ENCODE results near the gene CENPH. TPM values are rescaled to one million over a fixed set of nuclear protein-coding genes. Genes with fewer than 3 reads are reported as not detected.
A peak's percentile ranks its signal among the peaks of the same experiment; 100 is the strongest.

CENPH gene, protein sequence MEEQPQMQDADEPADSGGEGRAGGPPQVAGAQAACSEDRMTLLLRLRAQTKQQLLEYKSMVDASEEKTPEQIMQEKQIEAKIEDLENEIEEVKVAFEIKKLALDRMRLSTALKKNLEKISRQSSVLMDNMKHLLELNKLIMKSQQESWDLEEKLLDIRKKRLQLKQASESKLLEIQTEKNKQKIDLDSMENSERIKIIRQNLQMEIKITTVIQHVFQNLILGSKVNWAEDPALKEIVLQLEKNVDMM
- 28.8 and 36.2 TPM in 2 replicates for total RNA-seq (2016; rRNA removed; fragmentation: Illumina TruSeq; extraction: Trizol)
- 7.6 and 8.2 TPM in 2 replicates for total RNA-seq (2016; cell fraction: cytosol; rRNA removed; fragmentation: Illumina TruSeq; extraction: Trizol; ENCODE audit: low read depth)
- total RNA-seq (2016; cell fraction: insoluble cytoplasmic fraction; rRNA removed; fragmentation: Illumina TruSeq; extraction: Trizol) = 29.6 and 43.8 TPM in 2 replicates
- total RNA-seq (2016; cell fraction: membrane; rRNA removed; fragmentation: Illumina TruSeq; extraction: Trizol) = 18.3 and 23.9 TPM in 2 replicates
- 12.7 and 14.4 TPM in 2 replicates for total RNA-seq (2016; cell fraction: nucleus; rRNA removed; fragmentation: Illumina TruSeq; extraction: Trizol)
- 7.3 and 11.2 TPM in 2 replicates for polyA plus RNA-seq (2011; rRNA removed)
- 7.0 and 7.1 TPM in 2 replicates for polyA plus RNA-seq (2011; cell fraction: cytosol; rRNA removed)
- polyA plus RNA-seq (2011; cell fraction: nucleus; rRNA removed) = 1.8 TPM in 2 replicates
- 7.0 and 16.8 TPM in 2 replicates for polyA plus RNA-seq (2012)
- 8.8 and 9.8 TPM in 2 replicates for polyA plus RNA-seq (2016; cell fraction: cytosol; fragmentation: Illumina TruSeq; extraction: Trizol; ENCODE audit: low read depth)
- 34.9 and 35.8 TPM in 2 replicates for polyA plus RNA-seq (2016; cell fraction: insoluble cytoplasmic fraction; fragmentation: Illumina TruSeq; extraction: Trizol; ENCODE audit: low read depth)
- 20.4 and 21.2 TPM in 2 replicates for polyA plus RNA-seq (2016; cell fraction: membrane; fragmentation: Illumina TruSeq; extraction: Trizol; ENCODE audit: low read depth)
- 16.7 and 21.1 TPM in 2 replicates for polyA plus RNA-seq (2016; cell fraction: nucleus; fragmentation: Illumina TruSeq; extraction: Trizol; ENCODE audit: insufficient read depth, low read depth)
- polyA minus RNA-seq (2011; rRNA and poly(A)+ RNA removed; ENCODE audit: low replicate concordance) = 4.7 and 5.8 TPM in 2 replicates
- 6.0 TPM in 2 replicates for polyA minus RNA-seq (2011; cell fraction: cytosol; rRNA and poly(A)+ RNA removed)
- polyA minus RNA-seq (2011; cell fraction: nucleus; rRNA and poly(A)+ RNA removed) = 4.1 TPM in 2 replicates
- percentile 52 among the genes with signal in this experiment for Bru-seq, nascent RNA
- percentile 51 among the genes with signal in this experiment for BruChase-seq, experiment 1, labeled RNA remaining after a 6-hour chase
- BruChase-seq, experiment 2, labeled RNA remaining after a 2-hour chase = percentile 49 among the genes with signal in this experiment
- long read RNA-seq, experiment 1, transcript CENPH-201 (9 exons, 1,389 nt) = major isoform, 25 of 30 reads
- long read RNA-seq, experiment 1, partial matches to known transcripts = 1 of 30 reads
- long read RNA-seq, experiment 1, other reads (novel, unspliced or antisense) = 1 of 30 reads
- long read RNA-seq, experiment 2, transcript CENPH-201 (9 exons, 1,389 nt) = major isoform, 8 of 14 reads
- long read RNA-seq, experiment 2, partial matches to known transcripts = 1 of 14 reads
- long read RNA-seq, experiment 2, other reads (novel, unspliced or antisense) = 4 of 14 reads

DNA sequence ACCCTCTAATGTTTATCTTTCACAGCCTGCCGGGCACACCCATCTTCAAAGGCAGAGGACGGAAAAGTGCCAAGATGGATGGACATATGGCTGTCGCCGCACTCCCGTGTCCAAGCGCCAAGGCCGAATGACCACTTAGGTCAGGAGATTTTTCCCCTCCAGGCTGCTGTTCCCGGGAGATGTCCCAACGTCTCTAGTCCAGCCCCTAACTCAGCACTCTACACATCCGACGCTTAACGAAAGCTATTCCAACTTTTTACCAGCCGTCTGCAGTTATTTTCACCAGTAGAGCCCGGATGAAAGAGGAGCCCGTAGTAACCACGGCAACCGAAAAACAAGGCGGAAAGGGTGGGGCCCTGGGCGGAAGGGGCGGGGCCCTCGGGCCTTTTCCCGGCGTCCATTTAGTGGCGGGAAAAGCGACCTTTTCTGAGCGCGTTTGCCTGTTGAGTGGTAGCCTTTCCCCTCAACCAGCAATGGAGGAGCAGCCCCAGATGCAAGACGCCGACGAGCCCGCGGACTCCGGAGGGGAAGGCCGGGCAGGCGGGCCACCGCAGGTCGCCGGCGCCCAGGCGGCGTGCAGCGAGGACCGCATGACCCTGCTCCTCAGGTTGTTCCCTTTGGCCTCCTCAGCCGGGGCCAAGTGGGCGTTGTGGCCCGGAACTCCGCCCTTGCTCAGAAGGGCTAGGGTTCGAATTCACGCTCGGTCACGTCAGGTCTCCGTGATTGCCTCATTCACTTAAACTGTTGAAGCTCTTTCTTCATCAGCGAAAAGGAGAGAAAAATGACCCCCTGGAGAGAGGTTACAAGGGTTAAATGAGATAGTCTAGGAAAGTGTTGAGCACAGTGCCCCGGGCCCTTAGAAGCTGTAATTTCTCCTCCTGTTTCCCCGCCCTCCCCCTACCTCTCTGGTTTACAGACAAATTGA, at the start of gene CENPH:
CENPH (plus strand) TSS at position 422 of the 925 bp plus-strand sequence; CDS start at position 474, 52 bp downstream.
- H3K4me1 ChIP-seq (ENCODE audit: insufficient read depth, low read length) = peaks cover 12% of the 10 kb centered on the region
- H3K79me2 ChIP-seq (ENCODE audit: insufficient read depth, low read length) = peaks cover 3% of the 10 kb centered on the region
- peak within 1 kb of the TSS; percentile 83 for H2AFZ ChIP-seq (ENCODE audit: low read length)
- peak within 1 kb of the TSS; percentile 88 for H3K27ac ChIP-seq (ENCODE audit: extremely low read length, insufficient read depth, low read length)
- CTCF ChIA-PET (ENCODE audit: low intra/inter-chr PET ratio, low total read pairs) = no interaction called here
- H3K9me3 ChIP-seq (ENCODE audit: low read length) = no peaks in the 10 kb centered on the region
- in situ Hi-C loops (cut with HindIII; ENCODE audit: extremely low pct_ligation_motif_present, low pct_unique_long_range_greater_than_20kb) = no loop called here
- H3K9ac ChIP-seq (ENCODE audit: insufficient read depth, low read depth, low read length) = peak within 1 kb of the TSS; percentile 82
- BruUV-seq (replicated peaks) = TSS peak; percentile 84
- DNase-seq (ENCODE audit: low spot score) (peak; percentile 88), ATAC-seq (peak; percentile 94), FAIRE-seq (peak; percentile 60)
- no peaks in the 10 kb centered on the region; a peak in 1 of 5 replicates for H3K27me3 ChIP-seq (ENCODE audit: control insufficient read depth in 1 of 2, insufficient read depth in 2 of 2, low read length in 2 of 2)
- peaks cover 0 to 8% of the 10 kb centered on the region in 2 experiments; a peak in 1 of 5 replicates for H3K36me3 ChIP-seq (replicated peaks in 1 of 2; ENCODE audit: control insufficient read depth in 1 of 2, insufficient read depth in 2 of 2, low read length in 2 of 2)
- H3K4me3 ChIP-seq (replicated peaks in 1 of 3; ENCODE audit: insufficient read depth in 1 of 3, low read depth in 2 of 3, low read length in 3 of 3) = peak within 1 kb of the TSS; percentile 71 to 91 (median 76)
- 2% methylated on average over 23 of the region's 55 CpGs for WGBS (ENCODE audit: low lambda C conversion rate)
- H3K4me2 ChIP-seq (ENCODE audit: low read depth, low read length) = peak within 1 kb of the TSS; percentile 80
- POLR2A ChIA-PET = interaction anchor here (1.0 to 2.1 kb wide), 6 partner anchors 23 to 96 kb away, joined by 3 to 8 read pairs (median 5); partner anchors contain the start of genes CCNB1, CDK7 and SLC30A5
- intact Hi-C loops (cut with micrococcal nuclease; ENCODE audit: unreplicated experiment) = loop anchor here (1.0 to 2.0 kb wide), 3 partner anchors 23 to 145 kb away; partner anchors contain the start of genes CCNB1 and CDK7
- no peaks in the 10 kb centered on the region for H4K20me1 ChIP-seq (ENCODE audit: insufficient read depth, low read length)
- TF ChIP-seq RELA (CRISPR knock-in tag; IDR thresholded peaks at IDR 0.05) (no peak), ZSCAN9 (CRISPR knock-in tag; IDR thresholded peaks at IDR 0.05; ENCODE audit: borderline replicate concordance) (0 out of 2 replicates have a peak, but pooled peaks have one; percentile 31), DMAP1 (CRISPR knock-in tag; IDR thresholded peaks at IDR 0.05) (peak; percentile 90; the same call in 1 of the 2 replicates), ZNF44 (CRISPR knock-in tag; IDR thresholded peaks at IDR 0.05) (peak; percentile 45; the same call in 1 of the 2 replicates), RARG (CRISPR knock-in tag; IDR thresholded peaks at IDR 0.05; ENCODE audit: low read depth) (no peak), SP1 (IDR thresholded peaks at IDR 0.05) (no peak), SP1 (CRISPR knock-in tag; IDR thresholded peaks at IDR 0.05) (peak; percentile 83), SMAD1 (CRISPR knock-in tag; IDR thresholded peaks at IDR 0.05; ENCODE audit: borderline replicate concordance, low read depth) (peak; percentile 65; the same call in 1 of the 2 replicates)
- TF ChIP-seq, protein P1, sequence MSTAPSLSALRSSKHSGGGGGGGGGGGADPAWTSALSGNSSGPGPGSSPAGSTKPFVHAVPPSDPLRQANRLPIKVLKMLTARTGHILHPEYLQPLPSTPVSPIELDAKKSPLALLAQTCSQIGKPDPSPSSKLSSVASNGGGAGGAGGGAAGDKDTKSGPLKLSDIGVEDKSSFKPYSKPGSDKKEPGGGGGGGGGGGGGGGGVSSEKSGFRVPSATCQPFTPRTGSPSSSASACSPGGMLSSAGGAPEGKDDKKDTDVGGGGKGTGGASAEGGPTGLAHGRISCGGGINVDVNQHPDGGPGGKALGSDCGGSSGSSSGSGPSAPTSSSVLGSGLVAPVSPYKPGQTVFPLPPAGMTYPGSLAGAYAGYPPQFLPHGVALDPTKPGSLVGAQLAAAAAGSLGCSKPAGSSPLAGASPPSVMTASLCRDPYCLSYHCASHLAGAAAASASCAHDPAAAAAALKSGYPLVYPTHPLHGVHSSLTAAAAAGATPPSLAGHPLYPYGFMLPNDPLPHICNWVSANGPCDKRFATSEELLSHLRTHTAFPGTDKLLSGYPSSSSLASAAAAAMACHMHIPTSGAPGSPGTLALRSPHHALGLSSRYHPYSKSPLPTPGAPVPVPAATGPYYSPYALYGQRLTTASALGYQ (CRISPR knock-in tag; IDR thresholded peaks at IDR 0.05) = peak; percentile 25; the same call in 1 of the 2 replicates
- TF ChIP-seq, protein P2, sequence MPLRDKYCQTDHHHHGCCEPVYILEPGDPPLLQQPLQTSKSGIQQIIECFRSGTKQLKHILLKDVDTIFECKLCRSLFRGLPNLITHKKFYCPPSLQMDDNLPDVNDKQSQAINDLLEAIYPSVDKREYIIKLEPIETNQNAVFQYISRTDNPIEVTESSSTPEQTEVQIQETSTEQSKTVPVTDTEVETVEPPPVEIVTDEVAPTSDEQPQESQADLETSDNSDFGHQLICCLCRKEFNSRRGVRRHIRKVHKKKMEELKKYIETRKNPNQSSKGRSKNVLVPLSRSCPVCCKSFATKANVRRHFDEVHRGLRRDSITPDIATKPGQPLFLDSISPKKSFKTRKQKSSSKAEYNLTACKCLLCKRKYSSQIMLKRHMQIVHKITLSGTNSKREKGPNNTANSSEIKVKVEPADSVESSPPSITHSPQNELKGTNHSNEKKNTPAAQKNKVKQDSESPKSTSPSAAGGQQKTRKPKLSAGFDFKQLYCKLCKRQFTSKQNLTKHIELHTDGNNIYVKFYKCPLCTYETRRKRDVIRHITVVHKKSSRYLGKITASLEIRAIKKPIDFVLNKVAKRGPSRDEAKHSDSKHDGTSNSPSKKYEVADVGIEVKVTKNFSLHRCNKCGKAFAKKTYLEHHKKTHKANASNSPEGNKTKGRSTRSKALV (CRISPR knock-in tag; IDR thresholded peaks at IDR 0.05) = no peak

Measured in HepG2 (cell line).